GM06990 (cell line): Measurements from ENCODE around the gene CCDC169.

Source experiments
- DNase-seq: peaks from one replicate; pipeline ENCODE4 v3.0.0-alpha.2; 2011; ENCODE audit not compliant: insufficient read length; ENCODE audit errors: extremely low read depth
- H3K27me3 ChIP-seq: replicated peaks from 2 replicates; pipeline ENCODE4 v1.6.0; 2011; ENCODE audit warnings: low read length; ENCODE audit not compliant: control insufficient read depth, insufficient read depth
- H3K36me3 ChIP-seq: 2 replicates; pipeline ENCODE4 v1.5.1; 2011; ENCODE audit warnings: low read length; ENCODE audit not compliant: control insufficient read depth, insufficient read depth
- H3K4me3 ChIP-seq: replicated peaks from 2 replicates; pipeline ENCODE4 v1.5.1; 2011; ENCODE audit warnings: low read depth, mild to moderate bottlenecking, control low read depth, low read length
- TF ChIP-seq, protein P1 (sequence below): IDR thresholded peaks from 2 replicates; pipeline ENCODE4 v1.5.1; 2011; ENCODE audit warnings: low read length, control low read depth, mild to moderate bottlenecking, inconsistent platforms; ENCODE audit not compliant: insufficient read depth, poor library complexity, severe bottlenecking

Gene CCDC169

DNA sequence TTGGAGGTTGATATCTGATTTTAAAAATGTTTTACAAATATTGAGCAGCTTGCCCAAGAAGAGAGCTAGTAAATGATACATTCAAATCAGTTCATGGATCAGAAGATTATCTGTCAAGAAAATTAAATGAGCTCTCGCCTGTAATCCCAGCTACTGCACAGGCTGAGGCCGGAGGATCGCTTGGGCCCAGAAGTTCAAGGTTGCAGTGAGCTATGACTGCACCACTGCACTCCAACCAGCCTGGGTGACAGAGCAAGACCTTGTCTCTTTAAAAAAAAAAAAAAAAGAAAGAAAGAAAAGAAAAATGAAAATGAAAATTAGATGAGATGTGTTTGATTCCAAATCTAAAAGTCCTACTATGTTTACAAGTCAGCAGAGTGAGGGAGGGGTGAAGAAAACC lies 46.2 kb upstream of the CCDC169 start:
- Histone ChIP-seq H3K36me3 (no peaks in the 10 kb centered on the region), H3K4me3 (no peak overlapping the region), H3K27me3 (no peaks in the 10 kb centered on the region; the same call in 1 of the 2 replicates)
- DNase-seq, result no peak
- TF ChIP-seq, protein P1, sequence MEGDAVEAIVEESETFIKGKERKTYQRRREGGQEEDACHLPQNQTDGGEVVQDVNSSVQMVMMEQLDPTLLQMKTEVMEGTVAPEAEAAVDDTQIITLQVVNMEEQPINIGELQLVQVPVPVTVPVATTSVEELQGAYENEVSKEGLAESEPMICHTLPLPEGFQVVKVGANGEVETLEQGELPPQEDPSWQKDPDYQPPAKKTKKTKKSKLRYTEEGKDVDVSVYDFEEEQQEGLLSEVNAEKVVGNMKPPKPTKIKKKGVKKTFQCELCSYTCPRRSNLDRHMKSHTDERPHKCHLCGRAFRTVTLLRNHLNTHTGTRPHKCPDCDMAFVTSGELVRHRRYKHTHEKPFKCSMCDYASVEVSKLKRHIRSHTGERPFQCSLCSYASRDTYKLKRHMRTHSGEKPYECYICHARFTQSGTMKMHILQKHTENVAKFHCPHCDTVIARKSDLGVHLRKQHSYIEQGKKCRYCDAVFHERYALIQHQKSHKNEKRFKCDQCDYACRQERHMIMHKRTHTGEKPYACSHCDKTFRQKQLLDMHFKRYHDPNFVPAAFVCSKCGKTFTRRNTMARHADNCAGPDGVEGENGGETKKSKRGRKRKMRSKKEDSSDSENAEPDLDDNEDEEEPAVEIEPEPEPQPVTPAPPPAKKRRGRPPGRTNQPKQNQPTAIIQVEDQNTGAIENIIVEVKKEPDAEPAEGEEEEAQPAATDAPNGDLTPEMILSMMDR, result no peak

DNA sequence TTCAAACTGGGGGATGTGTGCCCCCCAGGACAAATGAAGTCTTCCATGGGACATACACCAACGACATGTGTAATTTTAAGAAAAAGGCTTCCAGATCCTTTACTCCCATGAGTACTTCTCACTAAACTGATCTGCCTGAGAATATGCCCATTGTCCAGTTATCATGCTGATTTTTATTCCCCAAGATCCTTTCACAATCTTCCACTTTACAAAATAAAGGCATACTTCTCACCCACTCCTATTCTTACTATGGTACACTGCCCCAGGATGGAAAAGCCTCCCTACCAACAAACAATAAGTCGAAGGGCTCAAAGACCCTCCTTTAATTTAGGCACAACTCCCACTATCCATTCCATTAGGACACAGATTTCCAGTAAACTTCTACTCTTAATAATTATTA lies 45.1 kb upstream of the CCDC169 start:
- no peak for DNase-seq
- Histone ChIP-seq H3K27me3 (no peaks in the 10 kb centered on the region; the same call in 1 of the 2 replicates), H3K4me3 (no peak overlapping the region), H3K36me3 (no peaks in the 10 kb centered on the region)
- TF ChIP-seq, protein P1, result no peak

DNA sequence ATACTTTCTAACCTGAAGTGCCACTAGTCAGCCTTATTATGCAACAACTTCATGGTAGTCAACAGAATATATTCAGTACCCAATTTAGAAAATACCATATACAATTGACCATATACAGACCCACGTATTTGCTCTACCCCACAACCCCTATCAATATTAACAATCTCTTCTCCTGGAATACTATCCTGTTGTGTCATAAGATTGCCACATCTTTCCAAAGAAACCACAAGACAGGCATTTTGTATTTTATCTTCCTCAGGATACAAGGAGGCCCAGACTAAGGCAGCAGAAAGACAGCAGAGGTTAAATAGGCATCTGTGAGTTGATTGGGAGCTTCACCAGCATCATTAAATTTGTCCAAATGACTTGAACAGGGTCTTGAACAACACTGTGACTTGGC lies 44.1 kb upstream of the CCDC169 start:
- no peaks in the 10 kb centered on the region for H3K36me3 ChIP-seq
- H3K27me3 ChIP-seq, result no peaks in the 10 kb centered on the region; the same call in 1 of the 2 replicates
- TF ChIP-seq, protein P1, result no peak
- no peak for DNase-seq
- H3K4me3 ChIP-seq, result no peak overlapping the region

DNA sequence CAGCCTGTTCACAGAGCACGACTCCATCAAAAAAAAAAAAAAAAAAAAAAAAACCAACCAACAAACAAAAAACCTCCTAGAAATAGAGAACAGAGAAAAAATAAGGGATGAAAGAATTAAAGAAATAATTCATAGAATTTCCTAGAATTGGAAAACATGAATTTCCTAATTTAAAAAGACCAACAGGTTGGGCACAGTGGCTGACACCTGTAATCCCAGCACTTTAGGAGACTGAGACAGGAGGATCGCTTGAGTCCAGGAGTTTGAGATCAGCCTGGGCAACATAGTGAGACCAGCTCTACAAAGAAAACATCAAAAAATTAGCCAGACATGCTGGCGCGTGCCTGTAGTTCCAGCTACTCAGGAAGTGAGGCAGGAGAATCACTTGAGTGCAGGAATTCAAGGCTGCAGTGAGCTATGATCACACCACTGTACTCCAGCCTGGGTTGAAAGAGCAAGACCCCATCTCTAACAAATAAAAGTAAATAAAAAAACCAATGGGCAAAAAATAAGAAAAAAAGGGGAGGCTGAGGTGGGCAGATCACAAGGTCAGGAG lies 42.1 kb upstream of the CCDC169 start:
- Histone ChIP-seq H3K27me3 (no peaks in the 10 kb centered on the region), H3K4me3 (no peak overlapping the region), H3K36me3 (no peaks in the 10 kb centered on the region)
- DNase-seq, result no peak
- TF ChIP-seq, protein P1, result no peak

DNA sequence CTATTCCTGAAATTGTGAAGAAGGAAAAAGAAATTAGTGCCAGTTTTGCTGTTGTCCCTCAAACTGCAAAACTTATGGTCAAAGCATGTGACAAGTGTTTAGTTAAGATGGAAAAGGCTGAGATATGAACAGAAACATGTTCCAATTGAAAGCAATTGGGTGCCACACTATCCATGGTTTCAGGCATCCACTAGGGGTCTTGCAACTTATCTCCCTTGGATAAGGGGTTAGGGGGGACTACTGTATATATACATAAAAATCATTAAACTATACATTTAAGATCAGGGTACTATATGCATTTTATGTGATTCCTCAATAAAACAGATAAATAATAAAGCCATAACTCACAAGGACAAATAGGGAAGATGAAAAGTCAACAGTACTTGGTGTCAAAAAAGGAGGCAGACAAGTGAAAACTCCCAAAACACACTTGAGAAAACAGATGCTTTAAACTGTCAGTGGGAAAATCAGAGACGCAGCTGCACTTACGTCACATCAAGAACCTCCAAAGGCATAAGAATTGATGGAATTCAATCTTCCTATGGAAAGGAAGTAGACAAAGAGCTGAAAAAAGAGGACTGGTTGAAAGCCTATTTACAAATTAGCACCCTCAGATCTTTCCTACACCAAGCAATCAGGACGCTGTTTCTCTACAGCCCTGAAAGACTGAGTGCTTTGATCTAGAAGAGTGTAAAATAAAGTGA lies 40.5 kb upstream of the CCDC169 start:
- Histone ChIP-seq H3K4me3 (no peak overlapping the region), H3K27me3 (no peaks in the 10 kb centered on the region), H3K36me3 (no peaks in the 10 kb centered on the region)
- DNase-seq, result no peak
- TF ChIP-seq, protein P1, result no peak
